ENCODE data around the gene PTPRT. TPM values are rescaled to one million over a fixed set of nuclear protein-coding genes. Genes with fewer than 3 reads are reported as not detected.

The PTPRT gene
- polyA plus RNA-seq, 1 of the 3 experiments (the other 2 are of a cell fraction), result not detected

GRCh38 chr20:43198607-43199006 lies 8.9 kb upstream of the PTPRT start (continued):
- TF ChIP-seq CTCF (IDR thresholded peaks at IDR 0.05) (no peak), MXI1 (IDR thresholded peaks at IDR 0.05; ENCODE audit: low read depth, low read length) (no peak)

- ChIA-PET POLR2A (no interaction called here), CTCF (interaction anchor here (1.3 kb wide), 1 partner anchor 1498 kb away, joined by 4 read pairs; no protein-coding TSS in a partner anchor)
- Histone ChIP-seq H3K4me3 (ENCODE audit: low read depth in 2 of 2, low read length in 1 of 2) (no peak overlapping the region), H3K9me2 (no peaks in the 10 kb centered on the region), H3K79me2 (ENCODE audit: insufficient read depth) (no peaks in the 10 kb centered on the region), H3K27me3 (ENCODE audit: insufficient read depth) (no peaks in the 10 kb centered on the region), H3F3A (replicated peaks; ENCODE audit: insufficient read depth) (no peaks in the 10 kb centered on the region), H3K36me3 (replicated peaks in 1 of 2; ENCODE audit: control insufficient read depth in 1 of 2, insufficient read depth in 2 of 2, low read length in 1 of 2) (no peaks in the 10 kb centered on the region), H3K4me2 (no peak overlapping the region), H3K4me1 (ENCODE audit: control insufficient read depth in 1 of 2, insufficient read depth in 2 of 2, low read depth in 1 of 2, low read length in 1 of 2) (no peaks in the 10 kb centered on the region), H2AFZ (ENCODE audit: low read depth) (no peak overlapping the region), H3K27ac (ENCODE audit: low read depth in 2 of 2, low read length in 1 of 2) (no peak overlapping the region), H3K9me3 (no peaks in the 10 kb centered on the region), H3K9ac (no peak overlapping the region), H4K20me1 (ENCODE audit: insufficient read depth) (no peaks in the 10 kb centered on the region)
- TF ChIP-seq PBX3 (IDR thresholded peaks at IDR 0.05) (no peak), GABPA (IDR thresholded peaks at IDR 0.05; ENCODE audit: low read depth) (no peak), SMC3 (IDR thresholded peaks at IDR 0.05; ENCODE audit: low read depth, low read length) (no peak), FOXJ3 (CRISPR knock-in tag; IDR thresholded peaks at IDR 0.05) (no peak), MAX (IDR thresholded peaks at IDR 0.05; ENCODE audit: low read depth) (no peak), CHD2 (IDR thresholded peaks at IDR 0.05; ENCODE audit: low read length, partially characterized antibody) (no peak), EP300 (IDR thresholded peaks at IDR 0.05; ENCODE audit: borderline replicate concordance in 1 of 2, low read depth in 1 of 2, low read length in 1 of 2) (no peak), MEF2A (IDR thresholded peaks at IDR 0.05; ENCODE audit: borderline replicate concordance, low read depth) (no peak), TEAD4 (IDR thresholded peaks at IDR 0.05; ENCODE audit: borderline replicate concordance, insufficient read depth) (no peak), IRF3 (IDR thresholded peaks at IDR 0.05; ENCODE audit: low read depth, low read length) (no peak), JUND (IDR thresholded peaks at IDR 0.05) (no peak), NFIC (IDR thresholded peaks at IDR 0.05; ENCODE audit: borderline replicate concordance) (no peak), ELF1 (IDR thresholded peaks at IDR 0.05) (no peak), EZH2phosphoT487 (IDR thresholded peaks at IDR 0.05; ENCODE audit: borderline replicate concordance, low read depth) (no peak), REST (IDR thresholded peaks at IDR 0.05; ENCODE audit: low read depth, low read length) (no peak), SIN3A (IDR thresholded peaks at IDR 0.05; ENCODE audit: borderline replicate concordance, low read depth, low read length) (no peak), TAF1 (IDR thresholded peaks at IDR 0.05; ENCODE audit: borderline replicate concordance, low read depth, low read length) (no peak)
- DNase-seq, result no peak
- WGBS (ENCODE audit: low lambda C conversion rate), result 57% methylated on average over 3 of the region's 3 CpGs
Observed at GRCh38 chr20:43196243-43196642, 6.5 kb upstream of the PTPRT start.

Measured in SK-N-SH (cell line).